Neutrophil (primary cell): ENCODE data around the gene SUMF1.
A peak's percentile ranks its signal among the peaks of the same experiment; 100 is the strongest.

Source experiments
- H3K27ac ChIP-seq: fragments of 200-600 bp; sonication (generic); 2 replicates; pipeline ENCODE4 v1.5.1; 2016; ENCODE audit warnings: mild to moderate bottlenecking, moderate library complexity
- H3K27me3 ChIP-seq: fragments of 200-600 bp; sonication (generic); 2 replicates; pipeline ENCODE4 v1.6.0; 2016; ENCODE audit warnings: mild to moderate bottlenecking
- H3K36me3 ChIP-seq: fragments of 200-600 bp; sonication (generic); 2 replicates; pipeline ENCODE4 v1.5.1; 2017
- H3K4me1 ChIP-seq, 2 experiments: fragments of 200-600 bp in 1 of 2; sonication (generic) in 1 of 2; 1 replicate in 1 of 2; 2 replicates in 1 of 2; pipeline versions ENCODE4 v1.5.1 to v1.6.1; 2013 to 2016; ENCODE audit warnings: low read depth in 1 of 2, low read length in 1 of 2, mild to moderate bottlenecking in 1 of 2, moderate library complexity in 1 of 2; ENCODE audit not compliant: control insufficient read depth in 1 of 2, insufficient read depth in 1 of 2
- H3K4me3 ChIP-seq, 2 experiments: fragments of 200-600 bp in 1 of 2; sonication (generic) in 1 of 2; 1 replicate in 1 of 2; 2 replicates in 1 of 2; pipeline ENCODE4 v1.5.1; 2013 to 2016; ENCODE audit warnings: low read depth in 1 of 2, low read length in 1 of 2, mild to moderate bottlenecking in 1 of 2, moderate library complexity in 1 of 2
- H3K9me3 ChIP-seq: fragments of 200-600 bp; sonication (generic); 2 replicates; pipeline ENCODE4 v1.5.1; 2016
- CTCF ChIP-seq: fragments of 200-600 bp; sonication (generic); IDR thresholded peaks from 2 replicates; pipeline ENCODE4 v1.5.1; 2016; ENCODE audit warnings: antibody characterized with exemption

Gene SUMF1

GRCh38 chr3:4495294-4496086 is 28.4 kb upstream of the SUMF1 start:
- no peak for TF ChIP-seq CTCF
- Histone ChIP-seq H3K4me1 (peaks cover 35 to 38% of the 10 kb centered on the region in 2 experiments), H3K36me3 (no peaks in the 10 kb centered on the region), H3K27ac (peak overlapping the region; percentile 47), H3K4me3 (peak overlapping the region; percentile 61 to 94), H3K27me3 (peaks cover 22% of the 10 kb centered on the region), H3K9me3 (no peaks in the 10 kb centered on the region)

- H3K4me3 ChIP-seq: peak overlapping the region; percentile 61 to 94
- H3K27ac ChIP-seq: peak overlapping the region; percentile 47
- TF ChIP-seq CTCF: no peak
Observed at GRCh38 chr3:4494895-4495264, 27.8 kb upstream of the SUMF1 start.

GRCh38 chr3:4493941-4494894 is 27.1 kb upstream of the SUMF1 start:
- Histone ChIP-seq H3K27ac (peak overlapping the region; percentile 47), H3K9me3 (no peaks in the 10 kb centered on the region), H3K4me3 (peak overlapping the region; percentile 61 to 94), H3K27me3 (peaks cover 25% of the 10 kb centered on the region), H3K36me3 (no peaks in the 10 kb centered on the region), H3K4me1 (peaks cover 35 to 38% of the 10 kb centered on the region in 2 experiments)
- no peak for TF ChIP-seq CTCF

More at GRCh38 chr3:4494895-4495264, 27.8 kb upstream of the SUMF1 start:
- no peaks in the 10 kb centered on the region for H3K9me3 ChIP-seq
- peaks cover 25% of the 10 kb centered on the region for H3K27me3 ChIP-seq
- no peaks in the 10 kb centered on the region for H3K36me3 ChIP-seq
- H3K4me1 ChIP-seq: peaks cover 35 to 38% of the 10 kb centered on the region in 2 experiments

- H3K9me3 ChIP-seq: no peaks in the 10 kb centered on the region
- TF ChIP-seq CTCF: peak; percentile 24
- peaks cover 25% of the 10 kb centered on the region for H3K27me3 ChIP-seq
- peaks cover 35 to 38% of the 10 kb centered on the region in 2 experiments for H3K4me1 ChIP-seq
- H3K36me3 ChIP-seq: no peaks in the 10 kb centered on the region
- peak within 1 kb of the TSS; percentile 70 for H3K27ac ChIP-seq
- peak within 1 kb of the TSS; percentile 61 to 94 for H3K4me3 ChIP-seq
Observed at GRCh38 chr3:4493014-4493940, 26.2 kb upstream of the SUMF1 start, which contains the start of gene ITPR1. Gene ITPR1, plus strand, starts transcription at chr3:4493348. Its CDS starts 23,144 bp downstream, at chr3:4516492.
